HG03045 (cell line): Measurements from ENCODE around the gene RNF31.
"Not testable (repeated sequence)": the region's sequence is repeated elsewhere in the genome, so short reads cannot be mapped to it uniquely, and the experiment has no call there.

ENCODE experiments used
- ATAC-seq: cut with Tn5 transposase; IDR thresholded peaks from one replicate; pipeline ENCODE4 v1.9.1; 2021; ENCODE audit warnings: mild to moderate bottlenecking, moderate library complexity; ENCODE audit not compliant: unreplicated experiment

RNF31 gene

GRCh38 chr14:24146978-24147760, at the start of gene RNF31:
RNF31 (plus strand) TSS chr14:24147498; CDS start chr14:24147699, 201 bp downstream.
- ATAC-seq = peak; percentile 85

DNA sequence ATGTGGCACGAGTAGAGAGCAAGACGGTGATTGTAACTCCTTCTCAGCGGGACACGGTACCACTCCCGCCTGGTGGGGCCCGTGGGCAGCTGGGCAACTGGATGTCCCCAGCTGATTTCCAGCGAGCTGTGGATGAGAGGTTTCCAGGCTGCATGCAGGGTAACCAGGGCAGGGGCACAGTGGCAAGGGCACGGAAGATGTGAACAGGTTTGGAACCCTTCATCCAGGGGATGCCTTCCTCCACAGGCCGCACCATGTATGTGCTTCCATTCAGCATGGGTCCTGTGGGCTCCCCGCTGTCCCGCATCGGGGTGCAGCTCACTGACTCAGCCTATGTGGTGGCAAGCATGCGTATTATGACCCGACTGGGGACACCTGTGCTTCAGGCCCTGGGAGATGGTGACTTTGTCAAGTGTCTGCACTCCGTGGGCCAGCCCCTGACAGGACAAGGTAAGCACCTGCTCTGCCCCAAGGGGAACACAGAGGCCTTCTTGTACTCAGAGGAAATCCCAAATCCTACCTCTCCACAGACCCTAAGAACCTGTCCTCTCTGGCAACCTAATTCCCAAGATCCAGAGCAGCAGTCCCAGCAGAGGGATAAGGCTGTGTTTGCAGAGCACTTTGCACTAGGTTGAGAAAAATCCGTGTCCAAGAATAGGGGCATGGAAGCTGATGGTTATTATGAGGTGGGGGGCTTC, 48.9 kb upstream of the RNF31 start:
- ATAC-seq = no peak

DNA sequence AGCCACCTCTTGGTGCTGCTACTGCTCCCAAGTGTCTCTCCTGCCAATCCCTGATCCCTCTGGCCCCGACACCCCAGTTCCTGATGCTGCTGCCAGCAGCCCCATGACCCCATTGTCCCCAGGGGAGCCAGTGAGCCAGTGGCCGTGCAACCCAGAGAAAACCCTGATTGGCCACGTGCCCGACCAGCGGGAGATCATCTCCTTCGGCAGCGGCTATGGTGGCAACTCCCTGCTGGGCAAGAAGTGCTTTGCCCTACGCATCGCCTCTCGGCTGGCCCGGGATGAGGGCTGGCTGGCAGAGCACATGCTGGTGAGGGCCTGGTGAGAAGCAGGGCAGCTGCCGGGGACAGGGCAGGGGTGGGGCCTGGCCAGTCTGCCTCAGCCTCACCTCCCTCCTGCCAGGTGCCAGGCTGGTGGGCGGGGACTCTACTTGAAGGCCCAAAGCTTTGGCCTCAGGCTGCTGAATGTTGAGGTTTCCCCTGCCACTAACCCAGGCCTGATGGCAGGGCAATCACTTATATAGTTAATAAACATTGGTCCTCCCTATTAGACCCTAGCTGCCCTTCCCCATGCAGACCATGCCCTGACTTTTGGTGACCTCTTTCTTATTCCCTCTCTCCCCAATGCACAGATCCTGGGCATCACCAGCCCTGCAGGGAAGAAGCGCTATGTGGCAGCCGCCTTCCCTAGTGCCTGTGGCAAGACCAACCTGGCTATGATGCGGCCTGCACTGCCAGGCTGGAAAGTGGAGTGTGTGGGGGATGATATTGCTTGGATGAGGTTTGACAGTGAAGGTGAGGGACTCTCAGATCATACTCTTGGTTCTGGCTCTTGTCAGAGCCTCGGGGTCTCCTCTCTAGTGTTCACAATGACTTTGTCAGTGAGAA, 48.1 kb upstream of the RNF31 start:
- no peak for ATAC-seq

GRCh38 chr14:24100197-24100981, 46.9 kb upstream of the RNF31 start:
- no peak for ATAC-seq

DNA sequence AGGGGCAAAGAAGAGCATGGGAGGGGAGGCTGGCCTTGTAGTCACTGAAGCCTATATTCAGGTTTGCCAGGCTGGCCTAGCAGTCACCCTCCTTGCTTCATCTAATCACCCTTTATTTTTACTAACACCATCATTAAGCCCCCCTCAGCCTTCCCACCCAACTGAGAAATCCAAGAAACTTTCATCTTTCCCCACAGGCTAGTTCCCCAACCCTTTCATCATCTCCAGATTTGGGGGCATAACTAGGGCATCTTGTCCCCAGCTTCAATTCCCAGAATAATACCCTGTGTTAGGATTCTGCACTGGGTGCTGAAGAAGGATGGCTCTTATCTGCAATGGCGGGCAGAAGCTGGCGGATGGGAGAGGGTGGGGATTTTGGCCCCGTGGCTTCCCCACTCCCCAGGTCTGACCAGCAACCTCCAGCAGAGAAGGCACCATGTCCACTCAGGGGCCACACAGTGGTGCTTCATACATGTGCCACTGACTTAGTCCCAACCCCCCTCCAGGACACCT, 46.3 kb upstream of the RNF31 start:
- no peak for ATAC-seq

- no peak for ATAC-seq
These were observed 44.8 kb upstream of the RNF31 start for GRCh38 chr14:24102357-24103048.

DNA sequence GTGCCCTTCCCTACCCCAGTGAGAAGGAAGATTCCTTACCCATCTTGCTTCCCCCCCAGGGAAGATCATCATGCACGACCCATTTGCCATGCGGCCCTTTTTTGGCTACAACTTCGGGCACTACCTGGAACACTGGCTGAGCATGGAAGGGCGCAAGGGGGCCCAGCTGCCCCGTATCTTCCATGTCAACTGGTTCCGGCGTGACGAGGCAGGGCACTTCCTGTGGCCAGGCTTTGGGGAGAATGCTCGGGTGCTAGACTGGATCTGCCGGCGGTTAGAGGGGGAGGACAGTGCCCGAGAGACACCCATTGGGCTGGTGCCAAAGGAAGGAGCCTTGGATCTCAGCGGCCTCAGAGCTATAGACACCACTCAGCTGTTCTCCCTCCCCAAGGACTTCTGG, 43.8 kb upstream of the RNF31 start:
- ATAC-seq = no peak

- ATAC-seq = not testable (repeated sequence)
These were observed 41.6 kb upstream of the RNF31 start for GRCh38 chr14:24105609-24106239.

- no peak for ATAC-seq
These were observed 40.5 kb upstream of the RNF31 start for GRCh38 chr14:24106672-24107271.

DNA sequence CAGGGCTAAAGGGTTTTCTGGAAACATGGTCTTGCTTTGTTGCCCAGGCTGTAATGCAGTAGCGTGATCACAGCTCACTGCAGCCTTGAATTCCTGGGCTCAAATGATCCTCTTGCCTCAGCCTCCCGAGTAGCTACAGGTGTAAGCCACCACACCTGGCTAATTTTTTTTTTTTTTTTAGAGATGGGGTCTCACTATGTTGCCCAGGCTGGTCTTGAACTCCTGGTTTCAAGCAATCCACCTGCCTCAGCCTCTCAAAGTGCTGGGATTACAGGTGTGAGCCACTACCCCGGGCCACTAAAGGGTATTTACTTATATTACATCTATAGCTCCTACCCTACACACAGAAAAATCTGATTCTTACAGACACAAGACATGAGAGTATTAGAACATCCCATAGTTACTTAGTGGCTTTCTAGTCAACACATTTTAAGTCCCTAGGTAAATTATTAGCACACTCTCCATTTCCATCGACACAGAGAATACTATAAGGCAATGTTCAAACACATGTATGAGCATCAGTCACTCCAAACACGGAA, 38.9 kb upstream of the RNF31 start:
- ATAC-seq = peak; percentile 19

GRCh38 chr14:24110060-24110459, 37.2 kb upstream of the RNF31 start:
- ATAC-seq = no peak

- ATAC-seq = no peak
These were observed 36.8 kb upstream of the RNF31 start for GRCh38 chr14:24110523-24110922.

- no peak for ATAC-seq
These were observed 33.9 kb upstream of the RNF31 start for GRCh38 chr14:24113379-24113800.

DNA sequence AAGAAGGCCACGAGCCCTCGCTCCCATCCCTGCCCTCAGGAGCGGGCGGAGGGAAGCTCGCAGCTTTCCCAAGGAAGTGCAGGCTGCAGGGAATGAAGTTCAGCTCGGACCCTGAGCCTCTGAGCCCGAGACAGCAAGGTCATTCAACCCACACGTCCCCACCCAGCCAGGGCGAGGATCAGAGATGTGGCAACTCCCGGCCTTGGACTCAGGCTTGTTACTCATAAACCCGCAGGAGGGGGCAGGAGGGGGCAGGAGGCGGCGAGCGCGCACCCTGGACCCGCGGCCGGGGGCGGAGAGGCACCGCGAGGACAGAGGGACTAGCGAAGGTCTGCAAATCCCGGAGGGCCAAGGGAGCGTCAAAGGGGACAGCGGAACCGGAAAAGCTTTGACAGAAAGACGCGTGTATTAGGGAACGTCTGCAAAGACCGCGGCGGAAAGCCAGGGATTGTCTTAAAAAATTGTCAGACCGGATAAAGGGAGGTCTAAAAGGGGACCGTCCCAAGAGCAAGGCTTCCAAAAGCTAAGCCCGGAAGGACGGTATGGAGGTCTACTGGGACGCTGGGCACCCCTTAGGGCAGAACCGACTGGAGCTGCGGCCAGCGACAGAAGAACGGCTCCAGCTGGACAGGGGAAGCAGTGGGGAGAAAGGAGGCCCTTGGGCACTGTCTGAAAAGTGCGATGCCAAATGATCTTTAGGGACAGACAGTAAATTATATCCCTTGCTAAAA, 33.3 kb upstream of the RNF31 start:
- ATAC-seq = peak; percentile 29

GRCh38 chr14:24114532-24115421, 32.5 kb upstream of the RNF31 start, which contains the start of the genes DCAF11 and NRL:
DCAF11 (plus strand) TSS chr14:24114777; CDS start chr14:24115595, 818 bp downstream.
NRL (minus strand) TSS chr14:24114949; CDS start chr14:24082848, 32,101 bp downstream.
- peak; percentile 84 for ATAC-seq

GRCh38 chr14:24115422-24116127, 31.7 kb upstream of the RNF31 start:
- ATAC-seq = no peak
